HG03135 (cell line): ENCODE results near the gene ATRAID.

Experiments used
- ATAC-seq: cut with Tn5 transposase; IDR thresholded peaks from one replicate; pipeline ENCODE4 v1.9.1; 2021; ENCODE audit warnings: mild to moderate bottlenecking, moderate library complexity; ENCODE audit not compliant: unreplicated experiment

ATRAID gene

GRCh38 chr2:27247893-27248292 lies 36.1 kb downstream of the ATRAID start:
- no peak for ATAC-seq

GRCh38 chr2:27249159-27249890 lies 37.5 kb downstream of the ATRAID start:
- ATAC-seq, result no peak

GRCh38 chr2:27249891-27250651 lies 38.2 kb downstream of the ATRAID start:
- no peak for ATAC-seq

GRCh38 chr2:27250652-27251379 lies 39.0 kb downstream of the ATRAID start:
- ATAC-seq, result no peak

GRCh38 chr2:27251766-27252165 lies 39.9 kb downstream of the ATRAID start:
- no peak for ATAC-seq

GRCh38 chr2:27255187-27255586 lies 43.3 kb downstream of the ATRAID start:
- ATAC-seq, result no peak

- no peak for ATAC-seq
Measured at GRCh38 chr2:27255660-27256059, 43.8 kb downstream of the ATRAID start.

GRCh38 chr2:27256855-27257454 lies 45.1 kb downstream of the ATRAID start:
- no peak for ATAC-seq

- no peak for ATAC-seq
Measured at GRCh38 chr2:27258051-27258450, 46.2 kb downstream of the ATRAID start.

- ATAC-seq, result no peak
Measured at GRCh38 chr2:27261241-27261925, 49.5 kb downstream of the ATRAID start.

GRCh38 chr2:27261926-27262298 lies 50.1 kb downstream of the ATRAID start:
- no peak for ATAC-seq

GRCh38 chr2:27262379-27263286 lies 50.8 kb downstream of the ATRAID start, which contains the start of gene SLC30A3:
TSS of gene SLC30A3 (minus strand) at chr2:27263047. CDS start at chr2:27262906, 141 bp downstream.
- ATAC-seq, result no peak

GRCh38 chr2:27263287-27264252 lies 51.7 kb downstream of the ATRAID start:
- no peak for ATAC-seq

- ATAC-seq, result no peak
Measured at GRCh38 chr2:27264253-27264752, 52.5 kb downstream of the ATRAID start.

GRCh38 chr2:27264753-27265535 lies 53.1 kb downstream of the ATRAID start:
- no peak for ATAC-seq

- ATAC-seq, result no peak
Measured at GRCh38 chr2:27265536-27265870, 53.7 kb downstream of the ATRAID start.
